ENCODE results near the gene NFU1.

The NFU1 gene

GRCh38 chr2:69436938-69437750 is at the start of gene NFU1:
Gene NFU1, minus strand, starts transcription at chr2:69437435. Its CDS starts 13 bp downstream, at chr2:69437422.
- DNase-seq = peak; percentile 78

DNA sequence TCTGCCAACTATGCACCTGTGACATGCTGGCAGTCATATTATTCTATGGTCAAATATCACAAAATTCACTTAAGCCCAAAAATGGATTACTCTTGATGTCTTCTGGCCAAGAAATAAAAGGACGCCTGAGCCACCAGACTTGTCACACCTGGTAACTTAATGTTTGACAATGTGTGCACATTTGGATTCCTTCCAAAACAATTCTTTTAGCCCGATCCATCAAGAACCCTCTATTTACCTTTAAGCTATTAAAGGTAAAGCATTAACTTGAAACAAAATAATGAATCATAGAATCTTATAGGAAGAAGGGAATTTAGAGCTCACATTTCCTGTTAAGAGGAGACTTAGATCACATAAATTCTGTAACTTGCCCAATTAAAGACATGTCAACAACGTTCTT is 46.5 kb upstream of the NFU1 start:
- DNase-seq = peak; percentile 27

GRCh38 chr2:69483024-69483423 is 45.8 kb upstream of the NFU1 start:
- no peak for DNase-seq

DNA sequence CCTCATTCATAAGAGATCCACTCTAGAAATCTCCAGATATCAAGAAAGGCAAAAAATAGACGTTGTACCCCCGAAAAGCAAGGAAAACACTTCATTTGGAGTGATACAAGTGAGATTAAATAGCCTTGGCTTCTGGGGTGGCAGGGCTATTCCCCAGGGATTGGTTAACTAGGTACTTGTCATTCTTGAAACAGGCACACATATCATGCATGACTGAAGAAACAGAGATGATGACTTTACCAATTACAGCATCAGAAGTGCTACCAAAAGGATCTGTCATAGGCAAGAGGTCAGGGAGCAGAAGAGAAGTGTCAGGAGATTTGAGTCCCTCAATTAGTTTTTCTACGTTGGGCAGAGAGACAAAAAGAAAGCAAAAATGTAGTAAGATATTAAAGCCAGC is 45.2 kb upstream of the NFU1 start:
- peak; percentile 9 for DNase-seq

DNA sequence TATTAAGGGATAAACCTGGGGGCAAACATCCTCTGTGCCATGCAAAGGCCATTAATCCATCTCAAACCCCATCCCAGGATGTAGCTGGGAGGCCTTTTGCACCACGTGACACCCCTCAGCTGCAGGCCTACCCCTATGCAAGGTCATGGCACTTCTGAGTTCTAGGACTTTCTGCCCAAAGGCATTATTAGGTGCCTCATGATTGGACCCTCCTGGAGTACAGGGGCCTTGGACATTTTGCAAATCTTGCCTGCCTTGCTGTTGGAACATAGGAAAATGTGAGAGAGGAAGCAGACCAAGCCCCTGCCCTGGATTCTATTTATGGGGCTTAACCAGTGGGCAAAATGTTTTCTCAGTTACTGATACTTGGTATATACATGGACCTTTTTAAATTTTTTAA is 44.2 kb upstream of the NFU1 start:
- no peak for DNase-seq

GRCh38 chr2:69477627-69478026 is 40.4 kb upstream of the NFU1 start:
- no peak for DNase-seq

DNA sequence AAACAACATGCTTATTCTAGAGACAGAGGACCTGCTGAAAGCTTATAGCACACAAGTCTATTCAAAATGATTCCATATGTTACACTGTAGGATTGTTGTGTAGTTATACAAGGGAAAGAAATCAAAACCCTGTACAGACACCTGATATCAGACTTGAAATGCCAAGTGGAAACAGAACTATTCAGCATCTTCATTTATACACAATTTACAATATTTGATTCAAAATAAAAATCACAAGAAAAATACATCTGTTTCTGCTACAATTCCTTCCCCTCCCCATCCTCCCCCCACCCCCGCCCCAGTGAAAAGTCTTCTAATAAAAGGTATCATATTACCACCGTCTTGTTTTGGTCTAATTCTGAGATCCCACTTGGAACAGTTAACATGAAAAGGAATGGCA is 37.5 kb upstream of the NFU1 start:
- no peak for DNase-seq

GRCh38 chr2:69471793-69472192 is 34.6 kb upstream of the NFU1 start:
- DNase-seq = no peak

GRCh38 chr2:69470911-69471310 is 33.7 kb upstream of the NFU1 start:
- DNase-seq = no peak

GRCh38 chr2:69469784-69470183 is 32.5 kb upstream of the NFU1 start:
- no peak for DNase-seq

GRCh38 chr2:69469375-69469774 is 32.1 kb upstream of the NFU1 start:
- DNase-seq = no peak

- DNase-seq = no peak
These were observed 29.5 kb upstream of the NFU1 start for GRCh38 chr2:69466728-69467127.

DNA sequence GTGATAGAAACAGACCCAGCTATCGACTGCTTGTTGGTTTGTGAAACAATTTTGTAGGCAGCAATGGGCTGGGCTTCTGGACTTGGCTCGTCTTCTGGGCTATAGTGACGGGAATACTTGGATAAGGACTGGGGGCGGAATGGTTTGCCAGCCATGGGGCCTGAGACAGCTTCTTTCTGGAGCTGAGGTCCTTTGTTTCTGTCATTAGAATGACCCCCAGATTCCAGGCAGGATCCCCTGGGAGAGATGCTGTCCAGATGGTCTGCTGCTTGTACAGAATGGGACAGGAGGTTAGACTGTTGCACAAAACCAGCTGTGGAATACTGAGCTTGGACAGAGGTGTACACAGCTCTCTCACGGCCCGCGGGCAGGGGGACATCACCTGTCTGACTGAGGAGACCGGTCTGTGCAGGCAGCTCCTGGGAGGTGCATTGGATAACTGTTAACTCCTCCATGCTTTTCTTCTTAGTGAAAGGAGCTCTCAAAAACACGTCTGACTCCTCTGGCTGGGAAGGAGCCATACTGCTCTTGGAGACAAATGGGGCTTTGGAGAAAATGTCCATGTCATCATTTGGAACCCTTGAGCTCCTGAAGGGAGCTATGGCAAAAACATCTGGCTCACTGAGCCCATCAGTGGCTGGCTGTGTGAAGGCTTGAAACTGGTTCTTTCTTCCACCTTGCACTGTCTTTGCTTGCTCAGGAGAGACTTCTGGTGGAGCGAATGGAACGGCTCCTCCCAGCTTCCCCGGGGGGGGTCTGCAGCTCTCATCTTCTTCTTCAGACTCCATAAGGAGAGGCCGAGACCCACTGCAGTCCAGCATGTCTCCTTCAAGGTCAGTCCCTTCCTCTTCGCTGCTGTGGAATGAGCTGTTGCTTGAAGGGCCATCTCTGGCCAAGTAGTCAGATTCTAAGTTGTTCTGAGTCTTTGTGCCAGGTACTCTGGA is 28.6 kb upstream of the NFU1 start:
- no peak for DNase-seq

DNA sequence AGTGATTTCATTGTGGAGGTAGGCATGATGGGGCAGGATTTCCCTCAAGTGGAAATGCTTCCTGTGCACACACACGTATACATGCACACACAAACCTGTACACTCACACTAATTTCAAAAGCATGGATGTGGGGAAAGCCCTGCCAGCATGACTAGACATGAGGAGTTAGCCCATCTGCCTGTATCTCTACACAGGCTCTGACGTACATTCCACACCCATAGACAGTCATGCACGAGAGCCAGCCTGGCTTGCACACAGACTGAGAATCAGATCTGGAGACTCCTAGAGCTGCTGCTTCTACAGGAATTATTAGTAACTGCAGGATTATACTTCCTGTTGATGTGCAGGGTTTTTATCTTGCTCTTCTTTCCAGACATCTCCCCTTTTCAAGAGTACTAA is 27.3 kb upstream of the NFU1 start:
- no peak for DNase-seq

- no peak for DNase-seq
These were observed 25.5 kb upstream of the NFU1 start for GRCh38 chr2:69462780-69463179.

DNA sequence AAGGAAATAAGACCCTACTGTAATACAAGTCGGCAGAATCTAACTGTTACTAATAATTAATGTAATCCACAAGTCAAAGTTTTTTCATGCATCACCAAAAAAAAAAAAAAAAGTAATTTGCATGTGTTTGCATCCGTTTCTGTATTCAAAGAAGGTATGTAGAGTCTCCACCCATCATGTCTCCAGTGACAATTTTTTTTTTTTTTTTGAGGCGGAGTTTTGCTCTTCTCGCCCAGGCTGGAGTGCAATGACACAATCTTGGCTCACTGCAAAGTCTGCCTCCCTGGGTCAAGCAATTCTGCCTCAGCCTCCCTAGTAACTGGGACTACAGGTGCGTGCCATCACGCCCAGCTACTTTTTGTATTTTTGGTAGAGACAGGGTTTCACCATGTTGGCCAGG is 24.2 kb upstream of the NFU1 start:
- no peak for DNase-seq

- no peak for DNase-seq
These were observed 22.7 kb upstream of the NFU1 start for GRCh38 chr2:69459936-69460335.

DNA sequence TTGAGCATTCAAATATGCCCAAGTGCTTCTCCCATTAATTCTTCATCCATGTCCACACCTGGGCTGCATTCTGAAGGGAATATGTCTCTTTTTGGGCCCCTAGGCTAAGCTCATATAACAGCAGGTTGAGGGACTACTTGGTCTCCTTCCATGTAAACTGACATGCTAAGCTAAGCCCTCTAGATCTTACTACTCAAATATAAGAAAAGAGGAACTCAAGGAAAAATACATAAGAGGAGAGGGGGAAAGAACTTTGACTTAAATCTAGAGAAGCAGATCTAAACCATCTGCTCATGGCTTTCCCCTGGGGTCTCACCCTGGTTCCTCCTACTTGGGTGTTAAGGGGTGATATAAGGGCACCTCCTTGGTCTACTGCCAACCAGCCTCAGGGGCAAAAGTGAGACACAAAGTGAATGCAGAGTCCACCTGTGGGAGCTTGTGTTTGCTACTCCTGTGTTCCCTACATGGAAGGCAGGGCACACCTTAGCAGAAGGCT is 19.8 kb upstream of the NFU1 start:
- no peak for DNase-seq

DNA sequence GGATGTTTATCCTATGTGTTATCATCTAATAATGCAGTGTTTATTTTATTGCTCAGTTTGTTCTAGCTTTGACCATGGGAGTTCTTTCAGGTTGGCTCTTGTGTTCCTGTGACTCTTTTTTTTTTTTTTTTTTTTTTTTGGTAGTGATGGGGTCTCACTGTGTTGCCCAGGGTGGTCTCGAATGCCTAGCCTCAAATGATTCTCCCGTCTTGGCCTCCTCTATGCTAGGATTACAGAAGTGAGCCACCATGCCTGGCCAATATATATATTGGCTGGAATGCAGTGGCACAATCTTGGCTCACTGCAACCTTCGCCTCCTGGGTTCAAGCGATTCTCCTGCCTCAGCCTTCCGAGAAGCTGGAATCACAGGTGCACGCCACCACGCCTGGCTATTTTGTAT is 18.9 kb upstream of the NFU1 start:
- DNase-seq = no peak

DNA sequence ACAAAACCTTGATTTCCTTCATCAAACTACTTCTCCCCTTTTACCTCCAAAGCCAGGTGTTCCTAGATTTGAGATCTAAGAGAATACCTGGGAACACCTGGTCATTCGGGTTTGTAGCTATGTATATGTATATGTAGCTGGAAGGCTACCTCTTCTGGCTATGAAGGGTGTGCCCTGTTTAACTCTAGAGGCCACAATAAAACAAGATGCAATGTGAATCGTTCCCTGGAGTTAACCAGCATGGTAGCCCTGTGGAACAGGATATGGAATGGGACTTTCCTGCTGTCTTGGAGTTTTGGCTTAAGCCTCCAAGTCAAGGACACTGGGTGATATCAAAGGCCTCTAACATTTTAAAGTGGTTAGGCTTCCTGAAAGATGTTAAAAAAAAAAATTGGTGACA is 17.7 kb upstream of the NFU1 start:
- DNase-seq = no peak

DNA sequence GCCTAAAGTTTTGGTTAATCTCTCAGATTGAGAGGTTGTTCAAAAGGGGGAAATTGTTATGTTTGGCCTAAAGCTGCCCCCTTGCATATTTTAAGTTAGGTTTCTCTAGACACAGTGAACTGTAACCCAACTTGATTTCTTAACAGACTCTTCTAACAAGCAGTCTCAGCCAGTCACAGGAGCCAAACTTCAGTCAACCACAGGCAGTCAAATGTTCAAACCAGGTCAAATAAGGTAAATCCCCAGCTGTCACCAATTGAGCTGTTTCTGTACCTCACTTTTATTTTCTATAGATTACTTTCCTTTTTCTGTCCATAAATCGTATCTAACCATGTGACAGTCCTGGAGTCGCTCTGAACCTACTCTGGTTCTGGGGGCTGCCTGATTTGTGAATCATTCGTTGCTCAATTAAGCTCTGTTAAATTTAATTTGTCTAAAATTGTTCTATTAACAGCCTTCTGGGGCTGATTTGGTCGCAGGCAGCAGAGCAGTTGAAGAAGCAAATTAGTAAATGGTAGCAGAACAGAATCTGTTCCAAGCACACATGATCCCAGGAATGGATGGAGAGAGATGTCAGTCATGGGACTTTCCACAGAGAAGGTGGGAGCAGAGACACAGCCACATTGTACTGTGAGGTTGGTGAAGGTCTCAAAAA is 16.4 kb upstream of the NFU1 start:
- no peak for DNase-seq

DNA sequence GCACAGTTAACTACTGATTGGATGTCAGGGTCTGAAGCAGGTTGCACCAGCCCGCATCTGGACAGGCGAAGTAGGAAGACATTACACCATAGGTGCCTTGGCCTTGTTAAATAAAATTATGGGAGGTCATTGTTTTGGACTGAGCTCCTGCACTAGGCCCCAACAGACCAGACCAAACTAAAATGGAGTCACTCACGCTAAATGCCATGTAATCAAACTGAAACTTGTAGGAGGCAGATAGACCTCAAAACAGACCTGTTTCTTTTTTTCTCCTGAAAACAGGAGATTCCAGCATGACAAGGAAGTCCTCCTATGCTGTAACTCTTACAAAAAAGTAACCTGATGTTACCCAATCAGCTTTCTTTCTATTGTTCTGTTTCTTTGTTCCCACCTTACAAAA is 15.5 kb upstream of the NFU1 start:
- no peak for DNase-seq

DNA sequence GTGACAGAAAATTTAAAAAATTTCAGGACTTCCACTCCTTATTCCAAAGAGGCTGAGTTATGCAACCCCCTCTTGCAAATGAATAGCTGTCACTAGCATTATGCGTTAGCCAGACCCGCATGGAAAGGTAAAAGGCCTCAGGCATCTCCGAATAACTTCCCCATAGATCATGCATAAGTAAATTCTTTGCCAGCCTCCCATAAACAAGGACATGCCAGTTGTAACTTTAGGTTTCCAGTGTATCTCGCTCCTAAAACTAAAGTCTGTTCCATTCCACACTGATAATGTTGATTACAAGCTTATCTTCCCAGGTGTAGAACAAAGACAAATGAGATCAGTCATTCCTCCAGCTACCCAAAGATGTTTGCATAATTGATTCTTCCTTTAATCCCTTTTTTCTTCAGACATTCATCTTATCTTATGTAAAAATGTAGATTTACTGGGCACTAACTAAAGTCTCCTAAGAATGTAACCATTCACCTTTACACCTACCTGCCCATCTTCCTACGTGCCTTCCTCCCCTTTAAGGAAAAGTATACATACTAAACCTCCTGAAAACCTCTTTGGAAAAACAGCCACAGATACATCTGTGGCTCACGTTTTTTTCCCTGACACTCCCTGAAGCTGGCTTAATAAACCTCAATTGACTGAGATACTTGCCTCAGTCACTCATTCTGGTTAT is 13.6 kb upstream of the NFU1 start:
- DNase-seq = no peak
